ENCODE data around the gene COL4A6.

GRCh38 chrX:108439961-108440696 is 1.9 kb upstream of the COL4A6 start:
- TF ChIP-seq CTCF (IDR thresholded peaks at IDR 0.05) (no peak), POLR2A (IDR thresholded peaks at IDR 0.05) (no peak)
